H9 (cell line): ENCODE results near the gene SCRN1. TPM values are rescaled to one million over a fixed set of nuclear protein-coding genes. Genes with fewer than 3 reads are reported as not detected.

Experiments
- DNase-seq: peaks from one replicate; pipeline ENCODE4 v3.0.0-alpha.2; 2017
- H2AFZ ChIP-seq: one replicate; pipeline ENCODE4 v1.6.1; 2013; ENCODE audit warnings: mild to moderate bottlenecking, low read length, control low read depth, moderate library complexity
- H2AK5ac ChIP-seq: 2 replicates; pipeline ENCODE4 v1.6.1; 2013; ENCODE audit warnings: low read length, control low read depth, mixed read lengths; ENCODE audit not compliant: insufficient read length
- H2BK120ac ChIP-seq: one replicate; pipeline ENCODE4 v1.6.1; 2013; ENCODE audit warnings: low read depth, mild to moderate bottlenecking, low read length, control low read depth, inconsistent platforms; ENCODE audit not compliant: poor library complexity, severe bottlenecking
- H2BK12ac ChIP-seq: 2 replicates; pipeline ENCODE4 v1.6.1; 2013; ENCODE audit warnings: low read length, control low read depth, mixed read lengths, low read depth; ENCODE audit not compliant: insufficient read length
- H2BK15ac ChIP-seq: 2 replicates; pipeline ENCODE4 v1.6.1; 2013; ENCODE audit warnings: low read depth, low read length, control low read depth
- H2BK20ac ChIP-seq: one replicate; pipeline ENCODE4 v1.6.1; 2013; ENCODE audit warnings: low read depth, mild to moderate bottlenecking, low read length, control low read depth, inconsistent platforms; ENCODE audit not compliant: poor library complexity, severe bottlenecking
- H2BK5ac ChIP-seq: 2 replicates; pipeline ENCODE4 v1.6.1; 2013; ENCODE audit warnings: low read length, control low read depth, mixed read lengths; ENCODE audit not compliant: insufficient read length
- H3K14ac ChIP-seq: 2 replicates; pipeline ENCODE4 v1.6.1; 2013; ENCODE audit warnings: low read length, control low read depth; ENCODE audit not compliant: insufficient read depth
- H3K18ac ChIP-seq: 2 replicates; pipeline ENCODE4 v1.6.1; 2013; ENCODE audit warnings: low read depth, mild to moderate bottlenecking, mixed read lengths, low read length, control low read depth; ENCODE audit not compliant: insufficient read length
- H3K23ac ChIP-seq: 2 replicates; pipeline ENCODE4 v1.6.1; 2013; ENCODE audit warnings: low read length, control low read depth, mixed read lengths, low read depth; ENCODE audit not compliant: insufficient read length
- H3K23me2 ChIP-seq: 2 replicates; pipeline ENCODE4 v1.6.1; 2013; ENCODE audit warnings: low read depth, mild to moderate bottlenecking, mixed read lengths, low read length, control low read depth; ENCODE audit not compliant: insufficient read length, poor library complexity, severe bottlenecking
- H3K27ac ChIP-seq: 2 replicates; pipeline ENCODE4 v1.5.1; 2013; ENCODE audit warnings: low read length, control low read depth, mixed read lengths, low read depth; ENCODE audit not compliant: insufficient read length
- H3K27me3 ChIP-seq: 2 replicates; pipeline ENCODE4 v1.6.1; 2013; ENCODE audit warnings: low read length, control low read depth, inconsistent platforms; ENCODE audit not compliant: insufficient read depth
- H3K4ac ChIP-seq: 2 replicates; pipeline ENCODE4 v1.6.1; 2013; ENCODE audit warnings: low read depth, mild to moderate bottlenecking, control low read depth, inconsistent platforms, low read length, moderate library complexity
- H3K4me1 ChIP-seq: 2 replicates; pipeline ENCODE4 v1.6.1; 2013; ENCODE audit warnings: low read length, control low read depth, inconsistent platforms; ENCODE audit not compliant: insufficient read depth
- H3K4me2 ChIP-seq: 2 replicates; pipeline ENCODE4 v1.6.1; 2013; ENCODE audit warnings: low read length, control low read depth, mixed read lengths; ENCODE audit not compliant: insufficient read length, insufficient read depth
- H3K56ac ChIP-seq: 2 replicates; pipeline ENCODE4 v1.6.1; 2013; ENCODE audit warnings: low read depth, mild to moderate bottlenecking, mixed read lengths, low read length, control low read depth; ENCODE audit not compliant: insufficient read length
- H3K79me1 ChIP-seq: 2 replicates; pipeline ENCODE4 v1.6.1; 2013; ENCODE audit warnings: low read depth, mild to moderate bottlenecking, moderate library complexity, low read length, control low read depth, inconsistent platforms; ENCODE audit not compliant: insufficient read depth, poor library complexity, severe bottlenecking
- H3K79me2 ChIP-seq: 2 replicates; pipeline ENCODE4 v1.6.1; 2013; ENCODE audit warnings: low read length, control low read depth, inconsistent platforms; ENCODE audit not compliant: insufficient read depth
- H3K9ac ChIP-seq: 2 replicates; pipeline ENCODE4 v1.6.1; 2013; ENCODE audit warnings: low read length, control low read depth, mixed read lengths; ENCODE audit not compliant: insufficient read length; ENCODE audit errors: extremely low read depth
- H3K9me3 ChIP-seq: one replicate; pipeline ENCODE4 v1.6.1; 2013; ENCODE audit warnings: low read depth, low read length, inconsistent platforms; ENCODE audit not compliant: control insufficient read depth
- H3T11ph ChIP-seq: one replicate; pipeline ENCODE4 v1.6.1; 2013; ENCODE audit warnings: mild to moderate bottlenecking, low read length, control low read depth, inconsistent platforms
- H4K20me1 ChIP-seq: one replicate; pipeline ENCODE4 v1.6.1; 2013; ENCODE audit not compliant: control insufficient read depth, insufficient read length, insufficient read depth
- H4K5ac ChIP-seq: 2 replicates; pipeline ENCODE4 v1.6.1; 2013; ENCODE audit warnings: low read depth, mild to moderate bottlenecking, mixed read lengths, low read length, control low read depth; ENCODE audit not compliant: insufficient read length
- H4K8ac ChIP-seq: replicated peaks from 2 replicates; pipeline ENCODE4 v1.6.1; 2013; ENCODE audit warnings: low read length, control low read depth, mixed read lengths, low read depth; ENCODE audit not compliant: insufficient read length
- H4K91ac ChIP-seq: 2 replicates; pipeline ENCODE4 v1.6.1; 2013; ENCODE audit warnings: low read depth, mild to moderate bottlenecking, moderate library complexity, mixed read lengths, low read length, control low read depth; ENCODE audit not compliant: insufficient read length
- H3K27ac Mint-ChIP-seq, 3 experiments: 2 replicates in 2 of 3; 3 replicates in 1 of 3; pipeline ENCODE4 v1.8.0; 2020 to 2021; ENCODE audit warnings: mixed read lengths in 3 of 3, mild to moderate bottlenecking in 1 of 3, moderate library complexity in 1 of 3
- H3K27me3 Mint-ChIP-seq: 2 replicates; pipeline ENCODE4 v1.8.0; 2021; ENCODE audit warnings: low read depth, mild to moderate bottlenecking, moderate library complexity, mixed read lengths
- H3K36me3 Mint-ChIP-seq, 3 experiments: 2 replicates in 2 of 3; 3 replicates in 1 of 3; pipeline ENCODE4 v1.8.0; 2020 to 2021; ENCODE audit warnings: low read depth in 3 of 3, mixed read lengths in 3 of 3; ENCODE audit not compliant: insufficient read depth in 1 of 3
- H3K4me1 Mint-ChIP-seq, 2 experiments: 2 replicates each; pipeline ENCODE4 v1.8.0; 2020; ENCODE audit warnings: mixed read lengths in 2 of 2
- H3K4me3 Mint-ChIP-seq, 2 experiments: 2 replicates in 1 of 2; 3 replicates in 1 of 2; pipeline ENCODE4 v1.8.0; 2020 to 2021; ENCODE audit warnings: mild to moderate bottlenecking in 2 of 2, mixed read lengths in 2 of 2, moderate library complexity in 1 of 2
- H3K9me3 Mint-ChIP-seq, 2 experiments: 2 replicates in 1 of 2; 3 replicates in 1 of 2; pipeline ENCODE4 v1.8.0; 2020; ENCODE audit warnings: mild to moderate bottlenecking in 2 of 2, mixed read lengths in 2 of 2, moderate library complexity in 1 of 2
- CTCF ChIP-seq: fragments of 200-600 bp; sonication (generic); conservative IDR thresholded peaks from 3 replicates; pipeline ENCODE4 v1.8.0; 2021; ENCODE audit warnings: antibody characterized with exemption, mild to moderate bottlenecking
- WGBS: extraction: QIAGEN DNeasy Blood & Tissue Kit; methylation state at CpG from one replicate; pipeline ENCODE4 v1.1.7; 2013; ENCODE audit warnings: missing lambda C conversion rate, low lambda C conversion rate, mixed read lengths; ENCODE audit not compliant: insufficient read length; ENCODE audit errors: extremely low coverage; 5-methylcytosine and 5-hydroxymethylcytosine counted together
- total RNA-seq: library from RNA; stranded (reverse); gene quantifications from 2 replicates; pipeline ENCODE4 v1.2.1, GENCODE V29; 2021

Gene SCRN1
- total RNA-seq, 1 experiment from 2014 or later: 101 TPM

GRCh38 chr7:29940199-29940598, 49.4 kb downstream of the SCRN1 start:
- Histone ChIP-seq H3K4me1 (no peaks in the 10 kb centered on the region), H2BK15ac (no peak overlapping the region), H4K8ac (no peak overlapping the region), H2BK20ac (no peak overlapping the region), H3K56ac (no peak overlapping the region), H3K9ac (no peak overlapping the region), H3K27me3 (no peaks in the 10 kb centered on the region), H3K79me1 (no peaks in the 10 kb centered on the region), H4K5ac (no peak overlapping the region), H3K4ac (no peak overlapping the region), H2BK5ac (no peak overlapping the region), H3K14ac (no peak overlapping the region), H2BK120ac (no peak overlapping the region), H3K18ac (no peak overlapping the region), H2AK5ac (no peak overlapping the region), H4K20me1 (no peaks in the 10 kb centered on the region), H3T11ph (no peak overlapping the region), H4K91ac (no peak overlapping the region), H3K23ac (no peak overlapping the region), H3K23me2 (no peaks in the 10 kb centered on the region), H3K9me3 (peaks cover 6% of the 10 kb centered on the region), H3K27ac (no peak overlapping the region), H3K79me2 (no peaks in the 10 kb centered on the region; the same call in 1 of the 2 replicates), H2BK12ac (no peak overlapping the region), H2AFZ (no peak overlapping the region), H3K4me2 (no peak overlapping the region)
- Mint-ChIP-seq H3K27ac (no peak overlapping the region), H3K9me3 (peaks cover 3 to 4% of the 10 kb centered on the region in 2 experiments; a peak in 3 of 5 replicates), H3K27me3 (no peaks in the 10 kb centered on the region), H3K4me1 (no peaks in the 10 kb centered on the region), H3K4me3 (no peak overlapping the region), H3K36me3 (peaks cover 45 to 96% (median 85%) of the 10 kb centered on the region in 3 experiments)
- no peak for TF ChIP-seq CTCF
- DNase-seq: no peak
- WGBS: no CpG with 5 or more reads among the region's 2 CpGs
